Measurements from ENCODE around the gene KLHL3.
"Not testable (repeated sequence)": the region's sequence is repeated elsewhere in the genome, so short reads cannot be mapped to it uniquely, and the experiment has no call there.

KLHL3 gene, protein sequence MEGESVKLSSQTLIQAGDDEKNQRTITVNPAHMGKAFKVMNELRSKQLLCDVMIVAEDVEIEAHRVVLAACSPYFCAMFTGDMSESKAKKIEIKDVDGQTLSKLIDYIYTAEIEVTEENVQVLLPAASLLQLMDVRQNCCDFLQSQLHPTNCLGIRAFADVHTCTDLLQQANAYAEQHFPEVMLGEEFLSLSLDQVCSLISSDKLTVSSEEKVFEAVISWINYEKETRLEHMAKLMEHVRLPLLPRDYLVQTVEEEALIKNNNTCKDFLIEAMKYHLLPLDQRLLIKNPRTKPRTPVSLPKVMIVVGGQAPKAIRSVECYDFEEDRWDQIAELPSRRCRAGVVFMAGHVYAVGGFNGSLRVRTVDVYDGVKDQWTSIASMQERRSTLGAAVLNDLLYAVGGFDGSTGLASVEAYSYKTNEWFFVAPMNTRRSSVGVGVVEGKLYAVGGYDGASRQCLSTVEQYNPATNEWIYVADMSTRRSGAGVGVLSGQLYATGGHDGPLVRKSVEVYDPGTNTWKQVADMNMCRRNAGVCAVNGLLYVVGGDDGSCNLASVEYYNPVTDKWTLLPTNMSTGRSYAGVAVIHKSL

DNA sequence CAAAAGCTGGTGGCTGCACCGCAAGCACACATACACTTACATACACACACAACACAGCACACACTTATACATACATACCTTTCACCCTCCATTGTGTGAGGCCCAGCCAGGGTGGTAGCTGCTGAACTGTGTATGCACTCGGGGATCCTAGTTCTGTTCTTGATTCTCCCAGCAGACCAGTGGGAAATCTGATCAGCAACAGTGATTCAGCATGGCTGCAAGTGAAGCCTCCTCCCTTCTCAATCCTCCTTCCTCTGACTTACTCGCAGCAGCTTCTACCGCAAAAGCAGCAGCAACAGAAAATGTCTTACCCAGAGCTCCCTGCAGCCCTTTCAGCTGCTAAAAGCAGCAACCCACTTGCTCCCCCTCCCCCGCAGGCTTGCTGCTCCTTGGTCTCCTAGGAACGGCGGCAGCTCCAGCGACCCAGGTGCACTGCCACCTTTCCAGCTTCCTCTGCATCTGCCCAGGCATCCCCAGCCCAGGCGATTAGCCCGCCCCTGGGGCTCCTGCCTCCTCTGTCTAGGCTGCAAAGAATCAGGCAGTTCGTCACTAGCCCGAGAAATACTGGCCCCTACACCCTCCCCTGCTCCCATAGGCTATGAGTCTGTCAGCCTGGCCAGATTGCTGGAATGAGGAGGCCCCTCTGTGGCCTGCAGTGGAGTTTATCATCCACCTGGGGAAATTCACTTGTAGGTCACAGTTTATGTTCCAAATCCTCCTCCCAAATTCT is at the start of gene KLHL3:
Gene KLHL3, minus strand, starts transcription at position 535 of the 730 bp plus-strand sequence. Its CDS starts 443 bp downstream, at position 92.
- DNase-seq (ENCODE audit: low read depth): no peak

DNA sequence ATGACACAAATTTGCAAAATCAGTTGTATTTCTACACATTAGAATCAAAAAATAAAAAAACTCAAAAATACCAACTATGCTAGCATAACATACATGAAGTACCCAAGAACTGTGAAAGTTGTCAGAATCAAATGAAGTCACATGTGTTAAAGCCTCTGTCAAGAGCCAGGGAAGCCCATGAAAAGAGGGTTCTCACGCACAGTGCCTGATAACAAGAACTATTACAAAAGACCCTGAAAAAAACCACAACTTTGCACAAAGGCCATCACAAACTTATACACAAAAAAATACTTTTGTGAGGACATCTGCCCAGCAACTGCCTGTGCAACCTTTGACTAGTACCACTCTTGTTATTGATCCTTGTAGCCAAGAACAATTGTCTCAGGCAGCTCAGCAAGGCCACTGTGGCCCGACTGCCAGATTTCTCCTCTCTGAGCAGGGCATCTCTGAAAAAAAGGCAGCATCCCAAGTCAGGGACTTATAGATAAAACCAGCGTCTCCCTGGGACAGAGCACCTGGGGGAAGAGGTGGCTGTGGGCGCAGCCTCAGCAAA is 47.2 kb upstream of the KLHL3 start:
- DNase-seq (ENCODE audit: low read depth): no peak

DNA sequence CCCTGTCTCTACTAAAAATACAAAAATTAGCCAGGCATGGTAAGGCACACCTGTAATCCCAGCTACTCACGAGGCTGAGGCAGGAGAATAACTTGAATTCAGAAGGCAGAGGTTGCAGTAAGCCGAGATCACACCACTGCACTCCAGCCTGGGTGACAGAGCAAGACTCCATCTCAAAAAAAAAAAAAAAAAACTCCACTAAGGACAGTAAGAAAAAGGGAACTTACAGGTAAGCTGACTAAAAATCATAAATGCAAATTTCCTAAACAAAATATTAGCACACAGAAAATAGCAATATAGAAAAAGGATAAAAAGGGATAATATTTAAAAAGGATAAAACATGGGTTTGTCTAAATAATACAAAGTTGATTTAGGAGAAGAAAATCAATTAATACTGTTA is 46.2 kb upstream of the KLHL3 start:
- no peak for DNase-seq (ENCODE audit: low read depth)

DNA sequence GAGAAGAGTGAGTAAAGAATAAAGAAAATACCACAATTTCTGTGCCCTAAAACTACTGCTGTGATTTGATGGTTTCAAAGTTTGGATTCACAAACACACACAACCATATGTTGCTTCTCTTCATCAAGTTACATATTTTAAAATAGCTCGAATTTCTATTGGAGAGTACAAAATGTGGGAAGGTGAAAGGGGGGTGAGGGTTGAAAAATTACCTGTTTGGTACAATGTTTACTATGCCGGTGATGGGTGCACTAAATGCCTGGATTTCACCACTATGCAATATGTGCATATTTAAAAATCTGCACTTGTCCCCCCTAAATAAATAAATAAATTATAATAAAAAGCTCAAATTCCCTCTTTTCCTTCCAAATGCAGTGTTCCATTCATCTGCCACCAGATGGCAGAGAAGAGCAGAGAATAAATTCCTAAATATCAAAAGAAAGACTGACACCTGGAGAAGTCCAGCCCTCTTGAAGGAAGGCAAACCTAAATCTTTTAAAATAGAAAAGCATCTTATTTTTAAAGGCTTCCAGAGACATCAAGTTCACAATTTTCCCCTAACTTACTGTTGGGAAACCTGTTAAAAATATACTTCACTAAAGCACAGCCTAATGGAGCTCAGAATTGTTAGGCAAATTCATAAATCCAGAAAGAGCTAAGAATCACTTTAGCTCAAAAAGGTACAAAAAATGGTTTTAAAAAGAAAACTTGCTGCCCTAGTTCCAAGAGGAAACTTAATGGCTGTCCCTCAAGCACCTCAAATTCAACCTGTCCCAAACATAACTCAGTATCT is 43.1 kb upstream of the KLHL3 start:
- DNase-seq (ENCODE audit: low read depth): peak; percentile 29

DNA sequence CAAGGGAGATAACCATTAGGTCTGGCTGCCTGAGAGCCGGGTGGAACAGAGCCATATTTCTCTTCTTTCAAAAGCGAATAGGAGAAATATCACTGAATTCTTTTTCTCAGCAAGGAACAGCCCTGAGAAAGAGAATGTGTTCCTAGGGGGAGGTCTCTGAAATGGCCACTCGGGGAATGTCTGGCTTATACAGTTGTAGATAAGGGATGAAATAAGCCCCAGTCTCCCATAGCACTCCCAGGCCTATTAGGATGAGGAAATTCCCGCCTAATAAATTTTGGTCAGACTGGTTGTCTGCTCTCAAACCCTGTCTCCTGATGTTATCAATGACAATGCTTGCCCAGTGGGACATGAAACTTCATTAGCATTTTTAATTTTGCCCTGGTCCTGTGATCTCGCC is 32.0 kb upstream of the KLHL3 start:
- DNase-seq (ENCODE audit: low read depth): not testable (repeated sequence)

DNA sequence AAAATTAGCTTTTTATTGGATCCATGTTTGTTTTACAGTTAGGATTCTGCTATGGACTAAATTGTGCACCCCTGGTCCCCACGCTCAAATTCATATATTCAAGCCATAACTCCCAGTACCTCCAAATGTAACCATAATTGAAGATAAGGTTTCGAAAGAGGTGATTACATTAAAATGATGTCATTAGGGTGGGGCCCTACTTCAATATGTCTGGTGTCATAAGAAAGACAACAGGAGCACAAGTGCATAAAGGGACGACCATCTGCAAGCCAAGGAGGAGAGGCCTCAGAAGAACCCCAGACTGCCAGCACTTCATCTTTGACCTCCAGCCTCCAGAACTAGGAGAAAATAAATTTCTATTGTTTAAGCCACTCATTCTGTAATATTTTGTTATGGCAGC is 25.7 kb upstream of the KLHL3 start:
- DNase-seq (ENCODE audit: low read depth): no peak

DNA sequence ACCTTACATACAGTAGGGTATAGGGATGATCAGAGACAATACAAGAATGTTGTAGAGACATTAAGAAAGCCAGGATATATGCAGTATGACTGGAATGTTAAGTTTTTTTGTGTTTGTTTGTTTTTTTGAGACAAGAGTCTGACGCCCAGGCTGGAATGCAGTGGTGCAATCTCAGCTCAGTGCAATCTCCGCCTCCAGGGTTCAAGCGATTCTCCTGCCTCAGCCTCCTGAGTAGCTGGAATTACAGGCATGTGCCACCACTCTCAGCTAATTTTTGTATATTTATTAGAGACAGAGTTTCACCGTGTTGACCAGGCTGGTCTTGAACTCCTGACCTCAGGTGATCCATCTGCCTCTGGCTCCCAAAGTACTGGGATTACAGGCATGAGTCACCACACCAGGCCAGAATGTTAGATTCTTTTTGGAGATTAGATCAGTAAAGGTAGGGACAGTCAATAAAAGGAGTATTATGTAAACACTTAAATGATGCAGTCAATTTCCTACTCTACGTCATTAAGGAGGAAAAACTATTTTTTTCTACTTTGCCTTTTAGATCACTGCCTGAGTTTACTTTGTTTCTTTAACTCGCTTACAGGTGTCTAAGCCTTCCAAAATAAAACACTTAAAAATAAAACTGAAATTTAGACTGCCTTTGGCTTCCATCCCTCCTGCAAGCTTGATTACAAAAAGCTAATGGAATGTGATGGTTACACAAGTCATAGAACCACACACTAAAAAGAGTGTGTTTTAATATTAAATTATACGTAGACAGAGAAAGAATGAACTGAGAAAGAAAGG is 25.0 kb upstream of the KLHL3 start:
- DNase-seq (ENCODE audit: low read depth): no peak

DNA sequence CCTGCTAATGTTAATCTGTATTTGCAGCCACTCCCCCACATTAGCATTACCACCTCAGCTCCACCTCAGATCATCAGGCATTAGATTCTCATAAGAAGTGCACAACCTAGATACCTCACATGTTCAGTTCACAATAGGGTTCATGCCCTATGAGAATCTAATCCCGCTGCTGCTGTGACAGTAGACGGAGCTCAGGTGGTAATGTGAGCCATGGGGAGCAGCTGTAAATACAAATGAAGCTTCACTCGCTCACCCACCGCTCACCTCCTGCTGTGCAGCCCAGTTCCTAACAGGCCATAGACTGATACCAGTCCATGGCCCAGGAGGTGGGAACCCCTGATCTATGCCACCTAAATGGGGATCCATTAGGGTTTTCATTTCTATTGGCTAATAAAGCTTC is 24.4 kb upstream of the KLHL3 start:
- no peak for DNase-seq (ENCODE audit: low read depth)

DNA sequence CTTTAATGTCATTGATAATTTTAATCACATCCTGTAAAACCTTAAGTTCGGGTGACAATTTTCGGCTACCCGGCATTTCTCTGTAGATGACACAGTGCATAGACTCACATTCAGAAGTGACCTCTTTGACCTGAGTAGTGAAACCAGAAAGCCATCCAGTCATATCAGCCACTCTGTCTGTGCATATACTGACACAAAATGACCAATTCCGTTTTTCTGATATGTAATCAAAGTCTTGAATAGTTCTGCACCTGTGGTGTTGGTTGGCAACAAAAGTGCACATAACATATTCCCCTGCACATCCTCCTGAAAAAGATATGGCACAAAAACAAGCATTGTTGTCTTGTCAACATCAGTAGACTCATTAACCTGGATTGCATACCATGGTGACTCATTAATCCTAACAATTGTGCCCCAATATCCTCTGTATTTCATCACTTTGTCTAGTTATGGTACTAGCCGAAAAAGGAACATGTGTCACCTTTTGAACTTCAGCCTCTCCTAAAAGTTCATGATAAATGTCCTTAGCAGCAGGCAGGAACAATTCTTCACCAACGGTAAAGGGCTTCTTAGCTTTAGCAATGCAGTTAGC is 22.9 kb upstream of the KLHL3 start:
- DNase-seq (ENCODE audit: low read depth): no peak

DNA sequence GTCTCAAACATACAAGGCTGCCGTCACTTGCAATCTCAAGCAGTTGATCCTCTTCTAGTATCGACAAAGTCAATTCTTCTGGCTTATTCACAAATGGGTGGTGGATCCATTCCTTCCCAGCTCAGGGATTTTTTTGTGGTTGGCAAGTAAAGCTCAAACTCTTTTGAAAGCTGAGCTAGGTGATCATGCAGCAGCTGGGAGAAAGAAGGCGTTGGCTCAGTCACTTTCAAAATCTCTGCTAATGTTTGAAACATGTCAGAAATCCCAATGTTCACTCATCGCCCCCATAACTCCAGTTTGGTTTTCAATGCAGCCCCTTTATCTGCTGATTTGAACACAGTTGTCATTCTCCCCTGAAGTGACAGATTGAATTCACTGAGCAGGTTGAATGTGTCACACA is 22.2 kb upstream of the KLHL3 start:
- DNase-seq (ENCODE audit: low read depth): no peak

DNA sequence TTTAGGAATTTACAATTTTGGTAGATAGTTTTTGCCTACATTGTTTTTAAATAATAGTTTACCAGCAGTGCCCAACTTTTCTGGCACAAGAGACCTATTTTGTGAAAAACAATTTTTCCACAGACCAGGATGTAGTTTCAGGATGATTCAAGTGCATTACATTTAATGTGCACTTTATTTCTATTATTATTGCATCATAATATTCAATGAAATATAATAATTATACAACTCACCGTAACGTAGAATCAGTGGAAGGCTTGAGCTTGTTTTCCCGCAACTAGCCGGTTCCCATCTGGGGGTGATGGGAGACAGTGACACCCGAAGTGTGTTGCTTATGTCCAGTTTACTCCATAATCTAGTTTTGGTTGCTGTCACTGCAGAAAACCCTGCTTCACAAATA is 21.7 kb upstream of the KLHL3 start:
- no peak for DNase-seq (ENCODE audit: low read depth)

DNA sequence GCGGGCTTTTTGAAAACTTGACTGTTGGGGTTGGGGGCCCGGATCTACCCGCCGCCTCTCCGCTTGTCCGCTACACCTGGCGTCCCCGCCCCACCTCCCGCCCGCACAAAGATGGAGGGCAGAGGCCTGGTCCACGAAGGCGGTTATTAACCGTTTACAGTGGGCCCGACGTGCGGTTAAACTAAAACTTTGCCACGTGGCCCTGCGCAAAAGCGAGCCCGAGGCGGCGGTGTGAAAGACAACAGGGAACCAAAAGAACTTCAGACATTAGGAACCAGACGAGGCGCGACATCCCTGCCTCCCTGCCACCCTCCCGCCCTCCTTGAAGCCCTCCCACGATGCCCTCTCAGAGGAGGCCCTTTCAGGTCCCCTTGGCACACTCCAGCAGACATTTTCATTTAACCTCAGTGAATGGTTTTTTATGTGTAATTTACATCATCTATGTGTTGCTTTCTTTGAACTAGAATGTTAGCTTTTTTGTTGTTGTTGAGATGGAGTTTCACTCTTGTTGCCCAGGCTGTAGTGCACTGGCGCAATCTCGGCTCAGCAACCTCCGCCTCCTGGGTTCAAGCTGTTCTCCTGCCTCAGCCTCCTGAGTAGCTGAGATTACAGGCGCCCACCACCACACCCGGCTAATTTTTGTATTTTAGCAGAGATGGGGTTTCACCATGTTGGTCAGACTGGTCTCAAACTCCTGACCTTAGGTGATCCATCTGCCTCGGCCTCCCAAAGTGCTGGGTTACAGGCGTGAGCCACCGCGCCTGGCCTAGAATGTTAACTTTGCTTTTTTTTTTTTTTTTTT is 19.3 kb upstream of the KLHL3 start:
- DNase-seq (ENCODE audit: low read depth): no peak

DNA sequence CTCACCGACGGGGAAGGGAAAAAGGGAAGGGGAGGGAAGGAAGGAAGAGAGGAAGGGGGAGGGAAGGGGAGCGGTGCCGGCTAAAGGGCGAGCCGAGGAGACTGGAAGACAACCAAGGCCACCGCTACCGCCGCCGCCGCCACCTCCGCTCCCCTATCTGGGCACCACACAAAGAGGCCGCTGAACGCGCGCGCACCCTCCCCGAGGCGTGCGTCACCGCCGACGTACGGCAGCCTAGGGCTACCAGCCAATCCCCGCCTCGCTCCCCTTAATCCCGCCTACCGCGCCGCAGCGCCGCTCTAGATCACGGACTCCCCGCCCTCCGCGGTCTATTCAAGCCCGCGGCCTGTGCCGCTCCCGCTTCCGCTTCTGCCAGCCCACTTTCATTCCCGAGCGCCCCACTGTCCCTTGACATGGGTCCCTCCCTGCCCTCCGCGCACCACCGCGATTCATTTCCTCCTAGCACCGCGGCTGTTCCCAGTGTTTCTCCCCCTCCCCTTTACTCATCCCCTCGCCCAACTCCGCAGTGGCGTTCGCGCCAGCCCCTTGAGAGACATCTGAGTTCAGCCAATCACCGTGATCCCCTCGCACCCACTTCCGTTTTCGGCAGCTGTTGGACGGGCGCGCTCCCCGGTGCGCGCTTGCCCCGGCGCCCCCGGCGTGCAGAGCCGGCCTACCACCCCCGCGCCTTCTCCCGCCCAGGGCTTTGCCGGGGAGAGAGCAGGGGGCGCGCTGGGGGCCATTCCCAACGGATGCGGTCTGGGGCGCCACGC is 18.5 kb upstream of the KLHL3 start, which contains the start of gene HNRNPA0:
Gene HNRNPA0, minus strand, starts transcription at position 176 of the 773 bp plus-strand sequence. CDS start 297 bp downstream, outside the sequence.
- DNase-seq (ENCODE audit: low read depth): peak; percentile 89

DNA sequence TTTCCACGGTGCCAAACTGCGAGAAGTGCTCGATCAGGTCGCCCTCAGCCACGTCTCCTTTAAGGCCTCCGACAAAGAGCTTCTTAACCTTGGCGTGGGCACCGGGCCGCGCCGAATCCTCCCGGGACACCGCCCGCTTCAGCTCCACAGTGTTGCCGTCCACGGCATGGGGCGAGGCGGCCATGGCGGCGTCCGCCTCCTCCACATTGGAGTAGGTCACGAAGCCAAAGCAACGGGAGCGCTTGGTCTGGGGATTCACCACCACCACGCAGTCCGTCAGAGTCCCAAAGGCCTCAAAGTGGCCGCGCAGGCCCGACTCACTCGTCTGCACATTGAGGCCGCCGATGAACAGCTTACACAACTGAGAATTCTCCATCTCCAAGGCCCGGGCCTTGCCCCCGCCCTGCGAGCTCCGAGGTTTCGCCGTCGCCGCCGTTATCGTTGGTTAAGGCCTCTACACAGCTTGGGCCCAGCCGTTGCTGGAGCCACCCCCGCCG is 17.9 kb upstream of the KLHL3 start:
- DNase-seq (ENCODE audit: low read depth): no peak

DNA sequence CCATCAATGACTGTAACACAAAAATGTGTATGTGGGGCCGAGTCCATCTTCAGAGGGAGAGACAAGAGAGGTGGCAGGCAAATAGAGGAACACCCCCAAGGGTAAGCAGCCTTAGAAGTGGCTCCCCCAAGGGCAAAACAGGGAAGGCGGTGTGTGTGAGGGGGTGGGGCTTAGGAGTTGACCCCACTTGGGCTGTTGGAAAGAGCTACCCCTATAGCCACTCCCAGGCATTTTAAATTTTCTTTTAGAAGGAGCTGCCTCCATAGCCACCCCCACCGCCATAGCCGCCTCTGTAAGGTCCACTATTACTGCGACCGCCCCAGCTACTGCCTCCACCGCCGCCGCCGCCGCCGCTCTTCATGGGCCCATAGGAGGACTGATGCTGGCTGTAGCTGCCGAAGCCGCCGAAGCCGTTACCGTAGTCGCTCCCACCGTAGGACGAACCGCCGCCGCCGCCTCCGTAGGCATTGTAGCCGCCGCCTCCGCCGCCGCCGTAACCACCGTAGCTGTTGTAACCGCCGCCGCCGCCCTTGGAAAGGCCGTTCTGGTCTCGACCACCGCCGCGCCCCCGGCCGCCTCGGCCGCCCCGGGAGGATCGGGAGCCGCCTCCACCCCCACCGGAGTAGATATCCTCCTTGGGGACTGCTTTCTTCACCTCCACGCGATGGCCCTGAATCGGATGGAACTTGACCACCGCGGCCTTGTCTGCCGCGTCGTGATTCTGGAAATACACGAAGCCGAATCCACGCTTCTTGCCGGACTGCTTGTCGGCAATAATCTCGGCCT is 17.2 kb upstream of the KLHL3 start:
- DNase-seq (ENCODE audit: low read depth): no peak

DNA sequence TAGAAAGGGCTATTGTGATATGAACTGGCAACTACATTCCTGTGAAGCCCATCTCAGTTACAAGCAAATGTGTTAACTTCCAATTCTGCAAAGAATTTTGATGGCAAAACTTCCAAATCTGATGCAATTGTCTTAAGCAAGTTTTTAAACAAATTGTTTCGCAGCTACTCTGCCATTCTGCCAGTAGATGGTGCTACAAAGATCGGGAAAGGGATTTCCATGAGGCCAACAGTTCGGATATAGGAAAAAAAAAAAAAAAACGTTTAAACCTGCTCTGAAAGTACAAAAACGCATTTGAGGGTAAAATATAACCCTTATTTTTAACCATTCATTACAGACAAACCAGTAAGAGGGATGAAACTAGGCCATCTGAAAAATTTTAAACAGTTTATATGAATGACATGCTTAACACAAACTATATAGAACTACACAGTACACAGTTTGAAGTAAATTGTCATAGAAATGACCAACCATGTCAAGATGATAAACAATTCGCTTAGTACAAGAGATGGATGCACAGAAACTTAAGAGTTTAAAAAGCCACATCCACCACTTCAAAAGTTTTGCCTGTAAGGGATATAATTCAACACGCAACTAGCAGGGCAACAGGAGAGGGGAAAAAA is 16.1 kb upstream of the KLHL3 start:
- peak; percentile 70 for DNase-seq (ENCODE audit: low read depth)

DNA sequence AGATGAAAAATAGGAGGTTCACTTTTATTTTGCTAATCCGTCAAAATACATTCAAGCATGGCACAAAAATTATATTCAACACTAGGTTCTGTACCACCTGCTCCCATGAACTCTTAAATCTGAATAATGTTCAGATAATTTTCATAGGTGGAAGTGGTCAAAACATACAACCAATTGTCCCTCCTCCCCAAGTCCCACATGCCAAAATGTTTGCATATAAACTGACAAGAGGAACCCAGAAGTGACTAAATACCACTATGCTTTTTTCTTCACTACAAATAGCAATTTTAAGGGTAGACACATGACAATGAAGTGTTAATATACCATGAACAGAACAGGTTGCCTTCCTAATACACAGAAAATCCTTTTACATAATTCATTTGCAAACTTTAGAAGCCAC is 14.5 kb upstream of the KLHL3 start:
- DNase-seq (ENCODE audit: low read depth): no peak

All from stromal cell of bone marrow (primary cell).